Tongue (tissue), 2 donors: ENCODE results near the gene DPF3. TPM values are rescaled to one million over a fixed set of nuclear protein-coding genes. Genes with fewer than 3 reads are reported as not detected.

ENCODE experiments used
- DNase-seq: peaks from one replicate; pipeline ENCODE4 v3.0.0-alpha.2; 2015
- total RNA-seq: library from RNA; depleted of rRNA; stranded (reverse); fragments of >200 nt; gene quantifications from one replicate; pipeline ENCODE4 v1.2.3, GENCODE V29; 2014

DPF3 gene
- total RNA-seq, 1 donor from 2014 or later: 20.6 TPM

DNA sequence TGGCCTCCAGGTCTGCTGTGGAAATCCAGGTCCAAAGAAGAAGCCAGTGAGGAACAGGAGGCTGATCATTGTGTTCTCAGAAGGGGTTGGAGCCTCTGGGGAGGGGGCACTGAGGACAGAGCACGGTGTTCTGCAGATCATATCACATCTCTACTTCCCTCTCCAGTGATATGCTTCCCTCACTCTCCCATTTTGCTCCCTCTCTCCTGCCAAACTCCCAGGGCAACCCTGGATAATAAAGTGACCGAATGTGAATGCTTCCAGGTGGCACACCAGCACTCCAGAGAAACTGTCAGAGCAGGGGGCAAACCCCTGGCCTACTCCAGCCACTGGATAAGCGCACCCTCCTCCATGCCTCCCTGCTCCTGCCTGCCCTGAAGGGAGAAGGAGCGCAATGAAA, 57.8 kb downstream of the DPF3 start:
- no peak for DNase-seq

DNA sequence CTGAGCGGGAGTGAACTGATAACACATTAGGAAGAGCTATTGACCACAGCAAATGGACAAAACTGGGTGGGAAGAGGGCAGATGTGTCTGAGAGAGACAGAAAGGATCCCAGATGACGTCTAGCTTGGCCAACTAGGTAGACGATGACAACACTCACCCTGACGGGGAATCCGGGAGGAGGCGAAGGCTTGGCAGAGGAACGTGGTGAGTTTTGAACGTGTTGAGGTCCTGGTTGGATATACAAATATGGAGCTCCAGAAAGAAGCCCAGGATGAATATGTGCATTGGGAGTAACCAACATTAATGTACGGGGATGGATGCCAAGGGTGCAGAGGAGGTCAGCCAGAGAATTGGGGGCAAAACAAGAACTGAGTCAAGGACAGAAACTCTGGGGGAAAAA, 60.7 kb downstream of the DPF3 start:
- DNase-seq: no peak

DNA sequence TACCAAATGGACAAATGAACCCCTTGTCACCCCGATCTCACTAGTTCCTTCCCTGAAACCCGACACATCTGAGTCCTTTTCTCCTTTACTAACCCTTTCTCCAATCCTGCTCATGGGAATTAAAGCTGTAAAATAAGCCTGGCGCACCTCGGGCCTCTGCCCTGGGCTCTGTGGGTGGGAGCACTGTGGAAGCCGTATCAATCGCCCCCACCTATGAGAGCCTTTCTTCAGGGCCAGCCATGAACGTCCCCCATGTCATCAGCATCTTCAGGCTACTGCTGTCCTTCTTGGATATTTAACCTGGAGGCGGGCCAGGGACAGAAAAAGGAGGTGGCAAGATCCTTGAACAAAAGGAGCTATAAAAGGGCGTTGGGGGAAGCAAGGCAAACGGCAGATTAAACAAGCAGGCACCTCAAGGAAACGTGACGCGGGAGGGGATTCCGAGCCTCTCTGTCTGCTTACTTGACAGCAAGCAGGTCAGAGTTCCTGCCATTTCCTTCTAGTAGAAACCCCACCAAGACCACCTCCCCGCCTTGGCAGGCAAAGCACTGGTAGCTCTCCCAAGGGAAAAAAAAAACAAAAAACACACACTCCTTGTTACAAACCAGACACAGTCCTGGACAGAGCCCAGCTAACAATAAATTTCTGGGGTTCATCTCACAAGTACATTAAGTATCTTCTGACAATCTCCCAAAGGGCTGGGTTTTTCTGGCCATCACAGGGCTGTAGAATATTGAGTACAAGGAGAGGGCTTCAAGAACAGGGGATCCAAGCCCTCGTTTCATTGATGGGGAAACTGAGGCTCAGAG, 62.9 kb downstream of the DPF3 start:
- DNase-seq: peak; percentile 17

DNA sequence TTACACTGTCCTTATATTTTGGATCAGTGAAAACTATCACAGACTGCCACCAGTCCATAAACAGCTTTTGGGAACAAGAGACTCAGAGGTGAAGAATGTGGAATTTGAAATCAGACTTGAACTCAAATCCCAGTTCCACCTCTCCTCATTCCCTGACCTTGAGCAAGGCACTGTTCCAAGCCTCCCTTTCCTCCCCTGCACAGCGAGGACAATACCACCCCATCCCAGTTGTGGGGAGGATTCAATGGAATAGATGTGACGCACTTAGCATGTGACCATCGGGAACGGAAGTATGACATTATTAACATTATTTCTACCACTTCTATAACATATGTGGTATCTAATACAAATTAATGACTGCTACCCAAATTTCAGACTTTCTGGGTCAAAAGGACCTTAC, 63.5 kb downstream of the DPF3 start:
- no peak for DNase-seq

DNA sequence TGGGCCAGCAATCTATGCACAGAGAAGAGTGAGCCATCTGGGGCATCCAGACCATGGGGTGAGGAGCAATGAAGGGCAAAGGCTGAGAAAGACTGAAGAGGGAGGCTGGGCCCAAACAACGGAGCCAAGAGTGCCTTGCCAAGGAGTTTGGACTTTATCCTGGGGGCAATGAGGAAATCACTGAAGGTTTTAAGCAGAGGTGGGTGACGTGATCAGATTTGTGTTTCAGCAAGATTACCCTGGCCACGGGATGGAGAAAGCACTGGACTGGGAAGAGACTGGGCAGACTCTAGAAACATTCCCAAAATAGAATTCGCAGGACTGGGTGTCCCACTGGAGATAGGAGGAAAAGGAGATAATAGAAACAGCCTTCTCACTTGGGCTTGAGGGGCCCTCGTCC, 65.3 kb downstream of the DPF3 start:
- DNase-seq: no peak

DNA sequence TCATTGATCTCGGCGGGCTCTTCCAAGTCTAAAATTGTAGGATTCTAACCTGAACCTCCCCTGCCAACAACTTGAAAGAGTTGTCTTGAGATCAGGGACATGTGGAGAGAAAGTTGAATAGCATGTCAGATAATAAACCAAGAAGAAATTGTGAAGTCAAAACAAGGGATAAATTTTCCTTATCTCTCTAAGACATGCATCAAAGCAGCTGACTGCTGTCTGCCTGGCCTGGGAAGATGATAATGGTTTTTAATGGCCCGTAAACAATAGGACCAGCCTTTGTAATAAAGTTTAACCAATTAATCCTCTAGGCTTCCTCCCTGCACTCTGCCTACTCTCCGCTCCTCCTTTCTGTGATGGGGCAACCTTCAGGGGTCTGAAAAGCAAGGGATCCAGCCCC, 67.9 kb downstream of the DPF3 start:
- DNase-seq: no peak

DNA sequence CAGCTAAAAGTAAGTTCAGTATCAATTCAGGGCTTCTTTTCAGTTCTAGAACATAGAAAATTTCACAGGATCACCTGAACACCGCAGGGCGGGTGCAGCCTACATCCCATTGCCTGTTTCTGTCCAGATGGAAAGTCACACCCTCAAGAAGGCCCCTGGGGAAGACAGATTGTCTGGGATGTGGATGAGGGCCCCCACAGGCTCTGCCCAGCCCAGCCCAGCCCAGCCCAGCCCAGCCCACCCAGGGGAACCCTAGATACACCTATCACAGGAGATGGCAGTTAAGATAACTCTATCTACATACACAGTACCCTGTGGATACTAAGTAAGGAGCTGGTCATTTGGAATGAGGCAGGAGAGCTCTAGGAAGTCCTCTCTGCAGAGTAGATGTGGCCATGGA, 68.4 kb downstream of the DPF3 start:
- DNase-seq: no peak

DNA sequence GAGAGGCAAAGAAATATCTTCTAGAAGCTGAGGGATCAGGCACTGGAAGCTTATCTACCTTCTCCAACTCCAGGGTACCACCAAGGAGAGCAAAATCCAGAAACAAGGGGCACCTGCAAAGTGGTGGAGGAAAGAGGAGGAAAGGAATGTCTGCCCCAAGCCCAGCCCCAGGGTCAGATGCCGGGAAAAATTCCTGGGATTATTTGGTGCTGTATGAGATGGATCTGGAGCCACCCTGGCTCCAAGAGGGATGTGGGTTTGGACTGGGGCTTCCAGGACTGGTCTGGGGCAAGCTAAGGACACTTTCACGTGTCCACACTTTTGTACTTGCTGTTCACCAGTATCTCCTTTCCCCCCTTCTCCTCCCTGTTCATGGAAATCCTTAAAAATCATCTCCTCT, 69.8 kb downstream of the DPF3 start:
- DNase-seq: no peak

DNA sequence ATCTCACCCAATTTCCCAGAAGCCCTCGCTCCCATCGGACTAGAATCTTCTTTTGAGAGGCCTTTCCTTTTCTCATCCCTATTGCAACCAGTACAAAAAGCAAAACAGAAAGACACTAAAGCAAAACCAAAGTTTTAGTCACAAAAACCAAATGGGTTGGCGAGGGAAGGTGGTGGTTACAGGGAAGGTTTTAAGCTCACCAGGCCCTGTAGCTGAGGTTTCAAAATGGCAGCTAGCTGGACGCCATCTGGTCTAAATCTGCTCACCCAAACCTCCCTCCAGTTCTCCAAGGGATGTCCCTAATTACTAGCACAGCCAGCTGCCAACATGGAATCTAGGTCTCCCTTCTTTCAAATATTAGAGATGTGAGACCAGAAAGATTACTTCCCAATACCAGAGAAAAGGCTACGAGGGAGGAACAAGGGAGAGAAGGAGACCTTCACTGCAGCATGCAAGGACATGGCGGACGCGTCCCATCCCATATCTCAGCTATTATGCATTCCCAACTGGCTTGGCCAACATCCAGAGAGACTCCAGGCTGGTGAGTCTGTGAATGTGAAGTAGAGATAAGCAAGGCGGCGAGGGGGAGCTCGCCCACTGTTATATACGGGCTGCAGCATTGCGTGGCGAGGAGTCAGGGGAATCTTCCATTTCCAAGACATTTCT, 70.8 kb downstream of the DPF3 start:
- no peak for DNase-seq

DNA sequence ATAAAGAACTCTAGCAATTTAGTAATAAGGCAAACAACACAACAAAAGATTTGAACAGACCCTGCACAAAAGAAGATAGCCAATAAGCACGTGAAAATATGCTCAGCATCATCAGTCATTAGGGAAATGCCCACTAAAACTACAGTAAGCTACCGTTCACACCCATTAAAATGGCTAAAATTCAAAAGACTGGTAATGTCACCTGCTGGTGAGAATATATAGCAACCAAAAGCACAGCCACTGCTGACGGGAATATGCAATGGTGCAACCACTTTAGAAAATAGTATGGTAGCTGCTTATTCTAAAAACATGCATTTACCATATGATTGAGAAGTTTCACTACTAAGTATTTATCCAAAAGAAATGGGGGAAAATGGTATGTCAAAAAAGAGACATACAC, 74.9 kb downstream of the DPF3 start:
- DNase-seq: no peak

DNA sequence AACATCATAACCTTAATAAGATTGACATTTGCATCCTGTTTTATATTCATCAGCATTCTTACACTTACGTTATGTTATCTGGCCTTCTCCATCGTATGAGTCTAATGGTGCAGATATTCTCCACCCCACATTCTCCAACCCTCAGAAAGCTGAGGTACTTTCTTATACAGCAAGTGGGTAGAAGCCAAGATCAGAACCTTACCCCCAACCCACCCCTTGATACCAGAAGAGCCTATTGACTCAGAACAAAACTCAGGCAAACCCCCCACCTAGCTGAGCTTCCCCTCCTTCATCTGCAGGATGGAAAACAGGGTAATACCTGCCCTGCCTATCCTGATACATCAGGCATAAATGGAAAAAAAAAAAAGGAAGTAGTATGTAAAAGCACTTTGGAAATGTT, 77.6 kb downstream of the DPF3 start:
- DNase-seq: no peak

DNA sequence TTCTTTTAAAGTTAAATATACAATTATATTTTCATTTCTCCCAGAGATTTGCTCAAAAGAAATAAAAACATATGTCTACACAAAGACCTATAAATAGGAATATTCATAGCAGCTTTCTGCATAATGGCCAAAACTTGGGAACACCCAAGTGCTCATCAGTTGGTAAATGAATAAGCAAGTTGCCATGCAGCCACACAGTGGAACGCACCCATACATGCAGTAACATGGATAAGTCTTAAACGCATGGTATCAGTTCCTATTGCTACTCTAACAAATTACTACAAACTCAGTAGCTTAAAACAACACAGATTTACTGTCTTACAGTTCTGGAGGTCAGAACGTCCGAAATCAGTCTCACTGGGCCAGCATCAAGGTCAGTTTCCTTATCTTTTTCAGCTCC, 78.5 kb downstream of the DPF3 start:
- no peak for DNase-seq

DNA sequence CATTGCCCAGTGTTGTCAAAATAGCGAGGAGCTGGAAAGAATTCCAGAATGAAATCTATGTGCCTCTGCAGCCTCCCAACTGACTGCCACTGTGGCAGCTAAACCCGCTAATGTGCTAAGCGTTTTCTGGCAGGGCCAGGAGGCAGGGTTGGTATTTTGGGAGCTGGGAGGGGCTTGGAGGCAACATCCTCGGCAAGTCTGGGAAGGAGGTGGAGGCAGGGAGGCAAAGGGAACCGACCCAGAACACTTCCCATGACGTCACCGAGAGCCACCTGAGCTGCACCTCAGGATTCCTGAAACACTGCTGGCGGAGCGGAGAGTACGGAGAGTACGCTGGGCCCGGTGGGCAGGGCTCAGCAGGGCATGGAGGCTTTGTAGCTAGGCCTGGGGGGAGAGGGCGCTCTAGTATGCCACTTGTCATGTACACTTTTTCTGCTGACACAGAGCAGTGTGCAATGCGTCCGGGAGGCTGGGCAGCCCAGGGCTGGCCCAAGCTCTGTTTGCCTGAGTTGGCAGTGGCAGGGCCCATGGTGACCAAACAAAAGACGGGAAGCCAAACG, 81.5 kb downstream of the DPF3 start:
- peak; percentile 36 for DNase-seq

DNA sequence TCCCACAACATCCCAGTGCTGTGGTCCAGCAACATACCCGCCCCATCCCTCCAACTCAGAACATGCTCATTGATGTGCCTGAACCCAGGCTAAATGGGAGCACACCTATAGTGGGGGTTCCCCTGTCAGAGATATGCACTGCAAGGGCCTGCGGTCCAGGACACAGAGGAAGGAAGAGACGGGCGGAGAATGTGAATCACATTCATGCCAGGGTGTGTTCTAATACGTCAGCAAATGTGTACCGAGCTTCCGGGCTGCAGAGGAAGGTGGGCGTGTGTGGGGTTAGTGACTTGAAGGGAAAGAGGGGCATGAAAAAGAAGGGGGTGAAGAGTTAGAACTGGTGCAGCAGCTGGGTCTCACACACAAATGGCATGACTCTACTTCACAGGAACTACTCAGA, 83.7 kb downstream of the DPF3 start:
- DNase-seq: no peak

DNA sequence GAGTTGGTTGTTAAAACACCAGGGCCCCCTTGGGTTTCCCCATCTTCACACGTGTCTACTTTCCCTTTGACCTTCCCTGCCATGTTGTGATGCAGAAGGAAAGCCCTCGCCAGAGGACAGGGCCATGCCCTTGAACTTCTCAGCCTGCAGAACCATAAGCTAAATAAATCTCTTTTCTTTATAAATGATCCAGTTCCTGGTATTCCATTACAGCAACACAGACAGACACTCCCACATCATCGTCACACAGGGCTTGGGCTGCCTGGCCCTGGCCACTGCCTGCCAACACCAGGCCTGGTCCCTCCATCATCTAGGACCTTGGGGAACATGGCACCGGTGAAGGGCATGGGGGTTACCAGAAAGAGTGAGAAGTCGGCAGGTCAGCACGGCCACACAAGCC, 84.8 kb downstream of the DPF3 start:
- DNase-seq: no peak

DNA sequence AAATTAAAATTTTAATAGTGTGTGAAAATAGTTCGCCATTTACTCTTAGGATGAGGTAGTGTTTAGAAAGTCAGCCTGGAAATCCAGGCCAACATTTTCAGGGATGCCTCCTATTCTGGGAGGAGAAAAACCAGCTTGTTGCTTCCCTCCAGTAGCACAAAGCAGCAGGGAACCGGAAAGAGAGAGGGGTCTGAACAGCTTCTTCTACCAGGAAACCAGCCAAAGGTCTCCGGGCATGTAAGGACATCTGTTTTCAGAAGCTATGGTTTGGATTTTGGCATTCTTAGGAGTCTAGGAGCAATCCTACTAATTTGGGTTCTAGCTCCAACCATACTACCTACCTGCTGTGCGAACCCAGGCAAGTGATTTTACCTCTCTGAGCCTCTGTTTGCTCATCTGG, 85.3 kb downstream of the DPF3 start:
- no peak for DNase-seq

DNA sequence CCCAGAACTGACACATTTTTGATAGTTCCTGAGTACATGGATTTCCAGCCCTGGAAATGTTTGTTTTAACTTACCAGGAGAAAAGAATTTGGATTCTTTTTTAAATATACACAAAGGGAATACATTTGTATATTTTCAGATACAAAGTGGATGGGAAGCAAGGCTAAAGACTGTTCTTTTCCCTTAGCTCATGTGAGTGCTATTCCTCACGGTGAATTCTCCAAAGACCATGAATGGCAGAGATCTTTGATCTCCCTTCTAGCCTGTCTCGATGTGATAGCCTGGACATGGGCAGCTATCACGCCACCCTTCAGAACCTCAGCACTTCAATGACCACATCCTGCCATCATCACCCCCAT, 91.3 kb downstream of the DPF3 start:
- DNase-seq: no peak

DNA sequence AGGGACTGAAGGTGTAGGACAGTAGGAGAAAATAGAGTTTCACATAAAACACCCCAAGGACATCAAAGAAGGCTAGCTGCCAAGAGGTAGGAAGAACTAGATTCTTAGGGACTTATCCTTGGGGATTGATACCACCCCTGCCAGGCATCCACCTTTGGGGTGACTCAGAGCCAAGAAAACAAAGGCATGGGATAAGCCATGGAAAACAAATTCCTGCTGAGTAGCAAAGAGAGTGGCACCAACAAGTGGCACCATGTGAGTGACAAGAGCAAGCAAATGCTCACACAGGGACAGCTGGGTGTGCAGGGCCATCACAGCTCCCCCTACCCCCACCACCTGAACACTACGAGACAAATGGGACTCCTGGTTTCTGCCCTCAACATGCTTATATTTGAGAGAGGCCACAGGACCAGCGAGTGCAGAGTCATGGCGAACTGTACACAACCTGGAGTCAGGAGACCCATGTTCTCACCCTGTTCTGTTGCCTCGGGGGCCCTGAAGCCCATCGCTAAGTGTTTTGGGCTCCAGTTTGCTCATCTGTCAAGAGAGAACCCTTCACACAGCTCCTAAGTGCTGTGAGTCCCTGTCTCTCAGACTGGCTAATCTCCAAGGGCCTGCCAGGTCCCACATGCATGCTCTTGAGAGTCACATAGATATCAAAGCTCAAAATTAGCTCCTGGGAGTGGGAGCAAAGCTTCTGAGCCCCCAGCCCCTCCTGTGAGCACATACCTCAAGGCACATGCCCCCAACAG, 91.9 kb downstream of the DPF3 start:
- peak; percentile 23 for DNase-seq

DNA sequence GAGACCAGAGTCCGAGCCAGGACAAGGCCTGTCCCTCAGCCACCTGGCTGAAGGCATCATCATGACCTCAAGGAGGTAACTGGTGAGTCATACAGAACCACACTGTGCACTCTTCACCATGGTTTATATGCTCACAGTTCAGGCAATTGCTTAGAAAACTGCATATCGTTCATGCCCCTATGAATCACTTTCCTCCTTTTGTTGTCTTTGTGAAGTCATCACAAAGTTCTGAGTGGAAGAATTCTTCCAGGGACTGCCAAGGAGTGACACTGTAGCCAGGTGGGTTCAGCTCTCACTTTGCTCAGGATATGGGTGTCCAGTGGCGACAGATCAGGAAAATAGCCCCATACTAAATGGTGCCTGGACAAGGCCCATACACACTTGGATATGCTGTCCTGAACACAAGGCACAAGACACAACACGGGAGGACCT, 92.5 kb downstream of the DPF3 start:
- DNase-seq: no peak

DNA sequence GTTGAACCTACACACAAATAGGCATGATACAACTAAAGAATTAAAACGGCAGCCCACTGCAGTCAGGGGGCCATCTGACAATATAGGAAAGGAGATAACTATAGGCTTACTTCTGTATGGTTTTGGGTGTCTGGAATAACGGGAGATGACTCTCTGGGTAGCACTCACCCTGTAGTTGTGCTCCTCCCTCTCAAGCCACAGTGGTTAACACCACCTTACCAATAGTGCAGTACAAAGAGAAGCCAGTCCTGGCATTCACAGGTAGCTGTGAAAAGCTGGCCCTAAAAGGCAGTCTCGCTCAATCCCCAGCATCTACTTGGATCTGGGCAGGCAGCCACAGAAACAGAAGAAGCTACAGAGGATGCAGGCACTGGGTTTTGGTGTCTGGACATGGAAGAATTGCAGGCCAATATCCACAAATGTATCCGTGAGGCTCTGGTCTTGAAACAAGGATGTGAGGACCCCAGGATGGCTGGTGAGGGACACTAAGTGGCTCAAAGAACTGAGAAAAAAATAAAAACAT, 93.0 kb downstream of the DPF3 start:
- DNase-seq: no peak

DNA sequence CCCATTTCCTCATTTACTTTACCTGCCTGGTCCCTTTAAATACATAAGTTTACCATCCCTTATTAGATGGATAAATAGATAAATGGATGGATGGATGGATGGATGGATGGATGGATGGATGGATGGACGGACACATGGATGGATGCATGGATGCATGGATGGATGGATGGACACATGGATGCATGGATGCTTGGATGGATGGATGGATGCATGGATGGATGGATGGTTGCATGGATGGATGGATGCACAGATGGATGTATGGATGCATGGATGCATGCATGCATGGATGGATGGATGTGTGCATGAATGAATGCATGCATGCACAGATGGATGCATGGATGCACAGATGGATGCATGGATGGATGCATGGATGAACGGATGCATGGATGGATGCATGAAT, 93.6 kb downstream of the DPF3 start:
- no peak for DNase-seq

DNA sequence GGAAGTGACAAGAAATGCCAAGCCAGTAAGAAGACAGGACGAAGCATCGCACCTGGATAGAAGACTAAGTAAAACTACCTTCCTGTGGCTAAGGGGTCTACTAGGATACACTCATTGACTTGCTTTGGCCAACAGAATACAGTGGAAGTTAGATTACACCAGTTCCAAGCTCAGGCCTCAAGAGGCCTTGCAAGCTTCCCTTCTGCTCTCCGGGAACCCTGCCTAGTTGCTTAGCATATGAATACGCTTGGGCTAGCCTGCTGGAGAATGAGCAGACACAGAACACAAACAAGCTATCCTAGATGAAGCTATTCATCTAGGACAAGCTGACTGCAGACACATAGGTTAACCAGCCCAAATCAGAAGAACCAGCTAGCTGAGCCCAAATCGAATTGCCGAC, 97.0 kb downstream of the DPF3 start:
- DNase-seq: no peak
